ENCODE measurements around the gene GZMH. TPM values are rescaled to one million over a fixed set of nuclear protein-coding genes. Genes with fewer than 3 reads are reported as not detected.
"Not testable (repeated sequence)": the region's sequence is repeated elsewhere in the genome, so short reads cannot be mapped to it uniquely, and the experiment has no call there.

The GZMH gene
- polyA plus RNA-seq, 1 donor: 0.70 TPM

- Histone ChIP-seq H3K36me3 (ENCODE audit: control insufficient read depth, insufficient read depth, low read length) (no peaks in the 10 kb centered on the region), H3K27me3 (ENCODE audit: control insufficient read depth, insufficient read depth, low read length) (no peaks in the 10 kb centered on the region), H3K4me1 (ENCODE audit: control insufficient read depth, insufficient read depth, low read length) (no peaks in the 10 kb centered on the region), H3K9me3 (ENCODE audit: control insufficient read depth, low read depth, low read length) (peaks cover 8% of the 10 kb centered on the region), H3K27ac (ENCODE audit: low read length) (no peak overlapping the region), H3K4me3 (ENCODE audit: low read length) (no peak overlapping the region)
- DNase-seq: no peak
- 60% methylated on average over 1 of the region's 3 CpGs for WGBS (ENCODE audit: insufficient coverage, low lambda C conversion rate)
Measured at GRCh38 chr14:24595073-24595808, 14.2 kb downstream of the GZMH start.

DNA sequence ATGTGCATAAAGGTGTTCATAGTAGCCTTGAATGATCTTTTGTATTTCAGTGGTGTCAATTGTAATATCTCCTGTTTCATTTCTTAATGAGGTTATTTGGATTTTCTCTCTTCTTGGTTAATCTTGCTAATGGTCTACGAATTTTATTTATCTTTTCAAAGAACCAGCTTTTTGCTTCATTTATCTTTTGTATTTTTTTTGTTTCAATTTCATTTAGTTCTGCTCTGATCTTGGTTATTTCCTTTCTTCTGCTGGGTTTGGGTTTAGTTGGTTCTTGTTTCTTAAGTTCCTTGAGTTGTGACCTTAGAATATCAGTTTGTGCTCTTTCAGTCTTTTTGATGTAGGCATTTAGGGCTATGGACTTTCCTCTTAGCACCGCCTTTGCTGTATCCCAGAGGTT is 18.5 kb downstream of the GZMH start:
- H3K9me3 ChIP-seq (ENCODE audit: control insufficient read depth, low read depth, low read length); H3K27ac ChIP-seq (ENCODE audit: low read length); DNase-seq; H3K27me3 ChIP-seq (ENCODE audit: control insufficient read depth, insufficient read depth, low read length); H3K4me3 ChIP-seq (ENCODE audit: low read length); H3K36me3 ChIP-seq (ENCODE audit: control insufficient read depth, insufficient read depth, low read length); H3K4me1 ChIP-seq (ENCODE audit: control insufficient read depth, insufficient read depth, low read length): not testable (repeated sequence)
- WGBS (ENCODE audit: insufficient coverage, low lambda C conversion rate): 79% methylated on average over 2 of the region's 2 CpGs

GRCh38 chr14:24584402-24584801 is 25.1 kb downstream of the GZMH start:
- H3K4me1 ChIP-seq (ENCODE audit: control insufficient read depth, insufficient read depth, low read length); H3K36me3 ChIP-seq (ENCODE audit: control insufficient read depth, insufficient read depth, low read length); DNase-seq; H3K9me3 ChIP-seq (ENCODE audit: control insufficient read depth, low read depth, low read length); H3K27ac ChIP-seq (ENCODE audit: low read length); H3K27me3 ChIP-seq (ENCODE audit: control insufficient read depth, insufficient read depth, low read length); H3K4me3 ChIP-seq (ENCODE audit: low read length): not testable (repeated sequence)
- no CpG with 5 or more reads among the region's 3 CpGs for WGBS (ENCODE audit: insufficient coverage, low lambda C conversion rate)

DNA sequence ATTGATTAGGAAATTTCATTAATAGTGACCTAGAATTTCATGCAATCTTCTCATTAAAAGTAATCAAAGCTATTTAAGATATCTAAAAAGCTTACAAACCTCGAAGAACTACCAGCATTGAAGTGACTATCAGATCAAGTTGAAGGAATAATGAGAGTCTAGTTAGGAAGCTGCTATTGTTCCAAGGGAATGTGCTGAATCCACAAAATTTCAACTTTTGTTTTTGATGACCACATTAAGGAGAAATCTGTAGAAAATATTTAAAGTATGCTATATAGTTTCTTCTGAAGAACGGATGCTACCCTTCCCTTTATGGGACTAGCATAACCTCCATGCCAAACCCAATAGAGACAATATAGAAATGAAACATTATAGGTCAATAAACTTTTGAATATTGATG is 30.9 kb downstream of the GZMH start:
- Histone ChIP-seq H3K4me3 (ENCODE audit: low read length) (no peak overlapping the region), H3K4me1 (ENCODE audit: control insufficient read depth, insufficient read depth, low read length) (no peaks in the 10 kb centered on the region), H3K9me3 (ENCODE audit: control insufficient read depth, low read depth, low read length) (no peaks in the 10 kb centered on the region), H3K36me3 (ENCODE audit: control insufficient read depth, insufficient read depth, low read length) (no peaks in the 10 kb centered on the region), H3K27ac (ENCODE audit: low read length) (no peak overlapping the region), H3K27me3 (ENCODE audit: control insufficient read depth, insufficient read depth, low read length) (no peaks in the 10 kb centered on the region)
- DNase-seq: no peak
- 86% methylated on average over 1 of the region's 2 CpGs for WGBS (ENCODE audit: insufficient coverage, low lambda C conversion rate)

GRCh38 chr14:24576771-24577170 is 32.7 kb downstream of the GZMH start:
- Histone ChIP-seq H3K27ac (ENCODE audit: low read length) (no peak overlapping the region), H3K4me3 (ENCODE audit: low read length) (no peak overlapping the region), H3K4me1 (ENCODE audit: control insufficient read depth, insufficient read depth, low read length) (no peaks in the 10 kb centered on the region), H3K9me3 (ENCODE audit: control insufficient read depth, low read depth, low read length) (no peaks in the 10 kb centered on the region), H3K27me3 (ENCODE audit: control insufficient read depth, insufficient read depth, low read length) (no peaks in the 10 kb centered on the region), H3K36me3 (ENCODE audit: control insufficient read depth, insufficient read depth, low read length) (no peaks in the 10 kb centered on the region)
- DNase-seq: no peak
- WGBS (ENCODE audit: insufficient coverage, low lambda C conversion rate): no CpG with 5 or more reads among the region's 5 CpGs

GRCh38 chr14:24576182-24576581 is 33.3 kb downstream of the GZMH start, which contains the start of gene CTSG:
Gene CTSG, minus strand, starts transcription at chr14:24576250. Its CDS starts 27 bp downstream, at chr14:24576223.
- no peaks in the 10 kb centered on the region for H3K4me1 ChIP-seq (ENCODE audit: control insufficient read depth, insufficient read depth, low read length)
- no peaks in the 10 kb centered on the region for H3K36me3 ChIP-seq (ENCODE audit: control insufficient read depth, insufficient read depth, low read length)
- H3K9me3 ChIP-seq (ENCODE audit: control insufficient read depth, low read depth, low read length): no peaks in the 10 kb centered on the region
- DNase-seq: no peak
- H3K27me3 ChIP-seq (ENCODE audit: control insufficient read depth, insufficient read depth, low read length): no peaks in the 10 kb centered on the region
- H3K27ac ChIP-seq (ENCODE audit: low read length): no peak within 1 kb of the TSS
- WGBS (ENCODE audit: insufficient coverage, low lambda C conversion rate): no CpG with 5 or more reads among the region's 3 CpGs
- H3K4me3 ChIP-seq (ENCODE audit: low read length): no peak within 1 kb of the TSS

DNA sequence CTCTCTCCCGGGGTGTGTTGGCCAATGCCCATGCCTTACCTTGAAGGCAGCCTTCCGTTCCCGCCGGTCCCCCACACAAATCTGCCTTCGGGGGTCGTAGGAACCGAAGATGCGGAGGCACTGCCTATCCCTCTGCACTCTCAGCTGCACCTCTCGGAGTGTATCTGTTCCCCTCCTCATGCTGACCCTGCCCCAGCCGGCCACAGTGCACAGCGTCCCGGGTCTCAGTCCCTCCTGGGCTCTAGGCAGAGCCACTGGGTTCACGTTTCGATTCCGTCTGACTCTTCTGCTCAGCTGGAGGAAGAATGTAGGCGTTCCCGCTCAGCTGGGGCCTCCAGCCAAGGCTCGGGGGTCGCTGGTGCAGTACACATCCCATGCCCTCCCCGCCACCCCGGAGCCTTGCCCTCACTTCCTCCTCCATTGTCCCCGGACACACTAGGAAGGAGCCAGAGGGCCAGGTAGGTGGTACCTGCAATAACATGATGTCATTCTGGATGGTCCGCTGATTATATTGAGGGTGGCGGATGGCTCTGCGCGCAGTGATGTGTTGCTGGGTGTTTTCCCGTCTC is 35.2 kb downstream of the GZMH start:
- Histone ChIP-seq H3K4me1 (ENCODE audit: control insufficient read depth, insufficient read depth, low read length) (no peaks in the 10 kb centered on the region), H3K27me3 (ENCODE audit: control insufficient read depth, insufficient read depth, low read length) (no peaks in the 10 kb centered on the region), H3K9me3 (ENCODE audit: control insufficient read depth, low read depth, low read length) (no peaks in the 10 kb centered on the region), H3K27ac (ENCODE audit: low read length) (no peak overlapping the region), H3K4me3 (ENCODE audit: low read length) (no peak overlapping the region), H3K36me3 (ENCODE audit: control insufficient read depth, insufficient read depth, low read length) (no peaks in the 10 kb centered on the region)
- no CpG with 5 or more reads among the region's 27 CpGs for WGBS (ENCODE audit: insufficient coverage, low lambda C conversion rate)
- no peak for DNase-seq

GRCh38 chr14:24566318-24566717 is 43.2 kb downstream of the GZMH start:
- DNase-seq: no peak
- no peak overlapping the region for H3K27ac ChIP-seq (ENCODE audit: low read length)
- no peaks in the 10 kb centered on the region for H3K27me3 ChIP-seq (ENCODE audit: control insufficient read depth, insufficient read depth, low read length)
- H3K4me1 ChIP-seq (ENCODE audit: control insufficient read depth, insufficient read depth, low read length): no peaks in the 10 kb centered on the region
- H3K4me3 ChIP-seq (ENCODE audit: low read length): no peak overlapping the region
- WGBS (ENCODE audit: insufficient coverage, low lambda C conversion rate): no CpG with 5 or more reads among the region's 2 CpGs
- peaks cover 10% of the 10 kb centered on the region for H3K9me3 ChIP-seq (ENCODE audit: control insufficient read depth, low read depth, low read length)
- H3K36me3 ChIP-seq (ENCODE audit: control insufficient read depth, insufficient read depth, low read length): no peaks in the 10 kb centered on the region

- no peak overlapping the region for H3K4me3 ChIP-seq (ENCODE audit: low read length)
- DNase-seq: no peak
- peaks cover 10% of the 10 kb centered on the region for H3K9me3 ChIP-seq (ENCODE audit: control insufficient read depth, low read depth, low read length)
- no CpG with 5 or more reads among the region's 2 CpGs for WGBS (ENCODE audit: insufficient coverage, low lambda C conversion rate)
- no peaks in the 10 kb centered on the region for H3K4me1 ChIP-seq (ENCODE audit: control insufficient read depth, insufficient read depth, low read length)
- H3K36me3 ChIP-seq (ENCODE audit: control insufficient read depth, insufficient read depth, low read length): no peaks in the 10 kb centered on the region
- H3K27ac ChIP-seq (ENCODE audit: low read length): no peak overlapping the region
- H3K27me3 ChIP-seq (ENCODE audit: control insufficient read depth, insufficient read depth, low read length): no peaks in the 10 kb centered on the region
Measured at GRCh38 chr14:24565766-24566165, 43.7 kb downstream of the GZMH start.

GRCh38 chr14:24563505-24563904 is 46.0 kb downstream of the GZMH start:
- H3K4me3 ChIP-seq (ENCODE audit: low read length): no peak overlapping the region
- peaks cover 8% of the 10 kb centered on the region for H3K9me3 ChIP-seq (ENCODE audit: control insufficient read depth, low read depth, low read length)
- DNase-seq: no peak
- no peaks in the 10 kb centered on the region for H3K36me3 ChIP-seq (ENCODE audit: control insufficient read depth, insufficient read depth, low read length)
- whole genome bisulfite sequencing (ENCODE audit: insufficient coverage, low lambda C conversion rate): no CpG with 5 or more reads among the region's 3 CpGs
- H3K27ac ChIP-seq (ENCODE audit: low read length): no peak overlapping the region
- no peaks in the 10 kb centered on the region for H3K4me1 ChIP-seq (ENCODE audit: control insufficient read depth, insufficient read depth, low read length)
- H3K27me3 ChIP-seq (ENCODE audit: control insufficient read depth, insufficient read depth, low read length): no peaks in the 10 kb centered on the region

DNA sequence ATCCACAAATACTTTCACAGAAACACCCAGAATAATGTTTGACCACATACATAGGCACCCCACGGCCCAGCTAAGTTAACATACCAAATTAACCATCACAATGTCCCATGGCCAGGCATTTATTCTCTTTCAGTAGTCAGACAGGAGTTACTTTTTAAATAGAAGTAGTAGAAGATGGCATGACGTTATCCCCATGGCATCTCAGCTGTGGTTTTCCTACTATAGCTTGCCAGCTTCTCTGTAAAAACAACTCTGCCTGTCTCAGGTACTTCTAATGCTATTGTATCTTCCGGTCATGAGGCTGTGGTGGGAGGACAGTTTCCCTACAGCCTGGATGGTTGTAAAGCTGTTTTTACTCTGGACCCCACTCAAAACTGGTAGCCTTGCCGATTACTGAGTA is 52.7 kb downstream of the GZMH start:
- no peaks in the 10 kb centered on the region for H3K36me3 ChIP-seq (ENCODE audit: control insufficient read depth, insufficient read depth, low read length)

More for the DNA sequence above, 52.7 kb downstream of the GZMH start:
- DNase-seq: no peak
- H3K27ac ChIP-seq (ENCODE audit: low read length): no peak overlapping the region
- 33% methylated on average over 1 of the region's 4 CpGs for WGBS (ENCODE audit: insufficient coverage, low lambda C conversion rate)
- H3K4me1 ChIP-seq (ENCODE audit: control insufficient read depth, insufficient read depth, low read length): no peaks in the 10 kb centered on the region
- H3K4me3 ChIP-seq (ENCODE audit: low read length): no peak overlapping the region
- H3K9me3 ChIP-seq (ENCODE audit: control insufficient read depth, low read depth, low read length): no peaks in the 10 kb centered on the region
- H3K27me3 ChIP-seq (ENCODE audit: control insufficient read depth, insufficient read depth, low read length): no peaks in the 10 kb centered on the region

All from large intestine (tissue), 3 donors.